Neural cell (in vitro differentiated cells): Measurements from ENCODE around the gene ATP2A2. TPM values are rescaled to one million over a fixed set of nuclear protein-coding genes. Genes with fewer than 3 reads are reported as not detected.

Experiments
- H2AFZ ChIP-seq: fragments of 200-600, 300-800 bp; sonication (generic), shearing (Covaris generic); 2 replicates; pipeline ENCODE4 v1.6.0; 2014; ENCODE audit warnings: low read depth, mild to moderate bottlenecking, antibody characterized with exemption, low read length, moderate library complexity
- H3F3A ChIP-seq: fragments of 200-600 bp; shearing (Covaris generic); 2 replicates; pipeline ENCODE4 v1.6.1; 2016; ENCODE audit warnings: mild to moderate bottlenecking, moderate library complexity, mixed read lengths, antibody characterized with exemption, low read length; ENCODE audit not compliant: insufficient read depth, poor library complexity, severe bottlenecking
- H3K27ac ChIP-seq: fragments of 200-600, 300-800 bp; sonication (generic), shearing (Covaris generic); 2 replicates; pipeline ENCODE4 v1.5.1; 2014; ENCODE audit warnings: mild to moderate bottlenecking, low read length, moderate library complexity
- H3K27me3 ChIP-seq: fragments of 300-800, 200-600 bp; sonication (generic), shearing (Covaris generic); 2 replicates; pipeline ENCODE4 v1.6.0; 2014; ENCODE audit warnings: mild to moderate bottlenecking, low read depth, low read length, moderate library complexity; ENCODE audit not compliant: insufficient read depth
- H3K36me3 ChIP-seq: fragments of 300-800, 200-600 bp; sonication (generic), shearing (Covaris generic); 2 replicates; pipeline ENCODE4 v1.5.1; 2014; ENCODE audit warnings: mild to moderate bottlenecking, antibody characterized with exemption, low read length, moderate library complexity; ENCODE audit not compliant: insufficient read depth
- H3K4me2 ChIP-seq: fragments of 300-800, 200-600 bp; sonication (generic), shearing (Covaris generic); 2 replicates; pipeline ENCODE4 v1.6.0; 2014; ENCODE audit warnings: mild to moderate bottlenecking, low read length
- H3K4me3 ChIP-seq: fragments of 300-800, 200-600 bp; sonication (generic), shearing (Covaris generic); 2 replicates; pipeline ENCODE4 v1.5.1; 2014; ENCODE audit warnings: mild to moderate bottlenecking, low read length, moderate library complexity
- H3K79me2 ChIP-seq: fragments of 200-600 bp; shearing (Covaris generic); replicated peaks from 2 replicates; pipeline ENCODE4 v1.6.0; 2014; ENCODE audit warnings: mild to moderate bottlenecking, low read length, moderate library complexity; ENCODE audit not compliant: insufficient read depth
- H3K9ac ChIP-seq: fragments of 300-800, 200-600 bp; sonication (generic), shearing (Covaris generic); 2 replicates; pipeline ENCODE4 v1.6.1; 2016; ENCODE audit warnings: mild to moderate bottlenecking, low read length, mixed read lengths
- H3K9me2 ChIP-seq: fragments of 200-600 bp; shearing (Covaris generic); 2 replicates; pipeline ENCODE4 v1.6.1; 2016; ENCODE audit warnings: mild to moderate bottlenecking, low read length, mixed read lengths; ENCODE audit not compliant: insufficient read depth
- H3K9me3 ChIP-seq: fragments of 200-600, 300-800 bp; sonication (generic), shearing (Covaris generic); 2 replicates; pipeline ENCODE4 v1.6.1; 2016; ENCODE audit warnings: mild to moderate bottlenecking, mixed run types, low read length, moderate library complexity, mixed read lengths
- H4K20me1 ChIP-seq: fragments of 200-600 bp; shearing (Covaris generic); 2 replicates; pipeline ENCODE4 v1.6.1; 2016; ENCODE audit warnings: mild to moderate bottlenecking, mixed run types; ENCODE audit not compliant: insufficient read depth
- EP300 ChIP-seq: fragments of 450-650 bp; conservative IDR thresholded peaks from 2 replicates; pipeline ENCODE4 v1.6.1; 2014; ENCODE audit warnings: antibody characterized with exemption, mild to moderate bottlenecking, moderate library complexity; ENCODE audit not compliant: poor library complexity, severe bottlenecking
- EZH2 ChIP-seq: fragments of 200-600, 300-800 bp; shearing (Covaris generic), sonication (generic); IDR thresholded peaks from 2 replicates; pipeline ENCODE4 v1.6.1; 2014; ENCODE audit warnings: antibody characterized with exemption, low read length, borderline replicate concordance, mild to moderate bottlenecking; ENCODE audit not compliant: insufficient read depth, poor library complexity, severe bottlenecking
- MXI1 ChIP-seq: fragments of 450-650 bp; conservative IDR thresholded peaks from 2 replicates; pipeline ENCODE4 v1.6.1; 2014; ENCODE audit warnings: antibody characterized with exemption, mild to moderate bottlenecking; ENCODE audit not compliant: poor library complexity, severe bottlenecking
- POLR2AphosphoS5 ChIP-seq: IDR thresholded peaks from 2 replicates; pipeline ENCODE4 v1.6.1; 2012
- RAD21 ChIP-seq: fragments of 450-650 bp; conservative IDR thresholded peaks from 2 replicates; pipeline ENCODE4 v1.6.1; 2014; ENCODE audit warnings: antibody characterized with exemption, mild to moderate bottlenecking, moderate library complexity
- SMC3 ChIP-seq: fragments of 450-650 bp; conservative IDR thresholded peaks from 2 replicates; pipeline ENCODE4 v1.6.1; 2014; ENCODE audit warnings: antibody characterized with exemption, mild to moderate bottlenecking, moderate library complexity; ENCODE audit not compliant: poor library complexity
- TAF1 ChIP-seq: IDR thresholded peaks from 2 replicates; pipeline ENCODE4 v1.6.1; 2012; ENCODE audit warnings: low read depth
- polyA plus RNA-seq: library from polyadenylated mRNA; depleted of rRNA; stranded (reverse); fragments of >200 nt; gene quantifications from 2 replicates; pipeline ENCODE4 v1.2.3, GENCODE V29; 2014
- TF ChIP-seq, protein P1 (sequence below): IDR thresholded peaks from 2 replicates; pipeline ENCODE4 v1.6.1; 2012; ENCODE audit warnings: borderline replicate concordance
- TF ChIP-seq, protein P2 (sequence below): fragments of 450-650 bp; IDR thresholded peaks from 2 replicates; pipeline ENCODE4 v1.5.1; 2014; ENCODE audit warnings: antibody characterized with exemption, mild to moderate bottlenecking, moderate library complexity; ENCODE audit not compliant: poor library complexity, severe bottlenecking

The ATP2A2 gene
- polyA plus RNA-seq, 1 donor from 2014 or later, result 49.0 TPM

GRCh38 chr12:110256780-110257431, 24.1 kb upstream of the ATP2A2 start:
- Histone ChIP-seq H3K9me2 (no peaks in the 10 kb centered on the region), H3K79me2 (no peaks in the 10 kb centered on the region), H3K36me3 (no peaks in the 10 kb centered on the region), H3K9me3 (no peaks in the 10 kb centered on the region), H3K9ac (no peak overlapping the region), H3K4me2 (no peak overlapping the region), H3K4me3 (no peak overlapping the region), H4K20me1 (no peaks in the 10 kb centered on the region), H3K27ac (no peak overlapping the region), H2AFZ (no peak overlapping the region), H3K27me3 (no peaks in the 10 kb centered on the region), H3F3A (no peaks in the 10 kb centered on the region)
- no peak for TF ChIP-seq EZH2
- TF ChIP-seq, protein P1, sequence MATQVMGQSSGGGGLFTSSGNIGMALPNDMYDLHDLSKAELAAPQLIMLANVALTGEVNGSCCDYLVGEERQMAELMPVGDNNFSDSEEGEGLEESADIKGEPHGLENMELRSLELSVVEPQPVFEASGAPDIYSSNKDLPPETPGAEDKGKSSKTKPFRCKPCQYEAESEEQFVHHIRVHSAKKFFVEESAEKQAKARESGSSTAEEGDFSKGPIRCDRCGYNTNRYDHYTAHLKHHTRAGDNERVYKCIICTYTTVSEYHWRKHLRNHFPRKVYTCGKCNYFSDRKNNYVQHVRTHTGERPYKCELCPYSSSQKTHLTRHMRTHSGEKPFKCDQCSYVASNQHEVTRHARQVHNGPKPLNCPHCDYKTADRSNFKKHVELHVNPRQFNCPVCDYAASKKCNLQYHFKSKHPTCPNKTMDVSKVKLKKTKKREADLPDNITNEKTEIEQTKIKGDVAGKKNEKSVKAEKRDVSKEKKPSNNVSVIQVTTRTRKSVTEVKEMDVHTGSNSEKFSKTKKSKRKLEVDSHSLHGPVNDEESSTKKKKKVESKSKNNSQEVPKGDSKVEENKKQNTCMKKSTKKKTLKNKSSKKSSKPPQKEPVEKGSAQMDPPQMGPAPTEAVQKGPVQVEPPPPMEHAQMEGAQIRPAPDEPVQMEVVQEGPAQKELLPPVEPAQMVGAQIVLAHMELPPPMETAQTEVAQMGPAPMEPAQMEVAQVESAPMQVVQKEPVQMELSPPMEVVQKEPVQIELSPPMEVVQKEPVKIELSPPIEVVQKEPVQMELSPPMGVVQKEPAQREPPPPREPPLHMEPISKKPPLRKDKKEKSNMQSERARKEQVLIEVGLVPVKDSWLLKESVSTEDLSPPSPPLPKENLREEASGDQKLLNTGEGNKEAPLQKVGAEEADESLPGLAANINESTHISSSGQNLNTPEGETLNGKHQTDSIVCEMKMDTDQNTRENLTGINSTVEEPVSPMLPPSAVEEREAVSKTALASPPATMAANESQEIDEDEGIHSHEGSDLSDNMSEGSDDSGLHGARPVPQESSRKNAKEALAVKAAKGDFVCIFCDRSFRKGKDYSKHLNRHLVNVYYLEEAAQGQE, result no peak

DNA sequence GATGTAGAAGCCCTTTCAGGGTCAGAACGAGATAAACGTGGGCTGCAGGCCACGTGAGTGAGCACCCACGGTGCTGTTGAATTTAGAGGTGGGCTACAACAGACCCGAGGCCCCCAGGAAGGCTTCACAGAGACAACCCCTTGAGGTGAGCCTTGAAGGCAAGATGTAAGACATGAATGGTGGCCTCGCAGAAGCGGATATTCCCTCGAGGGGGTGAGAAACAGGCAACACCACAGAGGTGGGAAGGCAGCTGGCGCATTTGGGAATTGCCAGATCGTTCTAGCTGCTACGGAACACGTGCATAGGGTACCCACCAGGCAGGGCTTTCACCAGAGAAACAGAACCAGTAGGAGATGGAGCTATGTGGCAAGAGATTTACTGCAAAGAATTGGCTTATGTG, 22.6 kb upstream of the ATP2A2 start:
- Histone ChIP-seq H3K9me3 (no peaks in the 10 kb centered on the region), H3K4me2 (no peak overlapping the region), H3F3A (no peaks in the 10 kb centered on the region), H3K36me3 (no peaks in the 10 kb centered on the region), H4K20me1 (no peaks in the 10 kb centered on the region), H2AFZ (no peak overlapping the region), H3K27ac (no peak overlapping the region), H3K27me3 (no peaks in the 10 kb centered on the region), H3K4me3 (no peak overlapping the region), H3K9ac (no peak overlapping the region), H3K79me2 (no peaks in the 10 kb centered on the region), H3K9me2 (no peaks in the 10 kb centered on the region)
- TF ChIP-seq EZH2, result no peak
- TF ChIP-seq RAD21, result no peak
- TF ChIP-seq, protein P2, sequence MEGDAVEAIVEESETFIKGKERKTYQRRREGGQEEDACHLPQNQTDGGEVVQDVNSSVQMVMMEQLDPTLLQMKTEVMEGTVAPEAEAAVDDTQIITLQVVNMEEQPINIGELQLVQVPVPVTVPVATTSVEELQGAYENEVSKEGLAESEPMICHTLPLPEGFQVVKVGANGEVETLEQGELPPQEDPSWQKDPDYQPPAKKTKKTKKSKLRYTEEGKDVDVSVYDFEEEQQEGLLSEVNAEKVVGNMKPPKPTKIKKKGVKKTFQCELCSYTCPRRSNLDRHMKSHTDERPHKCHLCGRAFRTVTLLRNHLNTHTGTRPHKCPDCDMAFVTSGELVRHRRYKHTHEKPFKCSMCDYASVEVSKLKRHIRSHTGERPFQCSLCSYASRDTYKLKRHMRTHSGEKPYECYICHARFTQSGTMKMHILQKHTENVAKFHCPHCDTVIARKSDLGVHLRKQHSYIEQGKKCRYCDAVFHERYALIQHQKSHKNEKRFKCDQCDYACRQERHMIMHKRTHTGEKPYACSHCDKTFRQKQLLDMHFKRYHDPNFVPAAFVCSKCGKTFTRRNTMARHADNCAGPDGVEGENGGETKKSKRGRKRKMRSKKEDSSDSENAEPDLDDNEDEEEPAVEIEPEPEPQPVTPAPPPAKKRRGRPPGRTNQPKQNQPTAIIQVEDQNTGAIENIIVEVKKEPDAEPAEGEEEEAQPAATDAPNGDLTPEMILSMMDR, result no peak
- no peak for TF ChIP-seq MXI1
- TF ChIP-seq EP300, result no peak
- no peak for TF ChIP-seq SMC3
- no peak for TF ChIP-seq POLR2AphosphoS5
- TF ChIP-seq, protein P1, result no peak
- TF ChIP-seq TAF1, result no peak
